D721Med (cell line): ENCODE data around the gene SMC2.

ENCODE experiments used
- DNase-seq: peaks from one replicate; pipeline ENCODE4 v3.0.0; 2011; ENCODE audit warnings: low spot score; ENCODE audit not compliant: insufficient read length
- FAIRE-seq: peaks from 2 replicates; lab custom pipeline; 2011; peaks lifted over from hg19 to GRCh38; lab: Jason Lieb, UNC
- TF ChIP-seq, protein P1 (sequence below): IDR thresholded peaks from 2 replicates; pipeline ENCODE4 v1.5.1; 2012; ENCODE audit warnings: mild to moderate bottlenecking, control low read depth; ENCODE audit not compliant: insufficient read depth; ENCODE audit errors: missing control alignments

Gene SMC2

DNA sequence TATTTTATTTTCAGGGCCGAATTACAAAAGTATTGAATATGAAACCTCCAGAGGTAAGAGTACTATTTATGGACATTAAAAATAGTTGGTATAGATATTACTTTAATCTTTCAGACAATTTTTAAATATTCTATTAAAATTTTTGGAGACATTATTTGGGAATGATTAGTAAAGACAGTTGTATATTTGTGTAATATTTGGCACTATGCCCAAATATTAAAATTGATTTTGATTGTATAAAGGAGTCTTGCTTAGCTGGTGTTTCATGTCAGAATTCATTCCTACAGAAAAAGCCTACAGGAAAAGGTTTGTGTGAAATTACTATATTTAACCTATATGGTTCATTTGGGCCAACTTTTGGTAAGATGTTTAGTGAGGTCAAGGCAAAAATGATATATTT is 5.5 kb downstream of the SMC2 start:
- FAIRE-seq, result no peak
- TF ChIP-seq, protein P1, sequence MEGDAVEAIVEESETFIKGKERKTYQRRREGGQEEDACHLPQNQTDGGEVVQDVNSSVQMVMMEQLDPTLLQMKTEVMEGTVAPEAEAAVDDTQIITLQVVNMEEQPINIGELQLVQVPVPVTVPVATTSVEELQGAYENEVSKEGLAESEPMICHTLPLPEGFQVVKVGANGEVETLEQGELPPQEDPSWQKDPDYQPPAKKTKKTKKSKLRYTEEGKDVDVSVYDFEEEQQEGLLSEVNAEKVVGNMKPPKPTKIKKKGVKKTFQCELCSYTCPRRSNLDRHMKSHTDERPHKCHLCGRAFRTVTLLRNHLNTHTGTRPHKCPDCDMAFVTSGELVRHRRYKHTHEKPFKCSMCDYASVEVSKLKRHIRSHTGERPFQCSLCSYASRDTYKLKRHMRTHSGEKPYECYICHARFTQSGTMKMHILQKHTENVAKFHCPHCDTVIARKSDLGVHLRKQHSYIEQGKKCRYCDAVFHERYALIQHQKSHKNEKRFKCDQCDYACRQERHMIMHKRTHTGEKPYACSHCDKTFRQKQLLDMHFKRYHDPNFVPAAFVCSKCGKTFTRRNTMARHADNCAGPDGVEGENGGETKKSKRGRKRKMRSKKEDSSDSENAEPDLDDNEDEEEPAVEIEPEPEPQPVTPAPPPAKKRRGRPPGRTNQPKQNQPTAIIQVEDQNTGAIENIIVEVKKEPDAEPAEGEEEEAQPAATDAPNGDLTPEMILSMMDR, result no peak
- DNase-seq, result no peak

DNA sequence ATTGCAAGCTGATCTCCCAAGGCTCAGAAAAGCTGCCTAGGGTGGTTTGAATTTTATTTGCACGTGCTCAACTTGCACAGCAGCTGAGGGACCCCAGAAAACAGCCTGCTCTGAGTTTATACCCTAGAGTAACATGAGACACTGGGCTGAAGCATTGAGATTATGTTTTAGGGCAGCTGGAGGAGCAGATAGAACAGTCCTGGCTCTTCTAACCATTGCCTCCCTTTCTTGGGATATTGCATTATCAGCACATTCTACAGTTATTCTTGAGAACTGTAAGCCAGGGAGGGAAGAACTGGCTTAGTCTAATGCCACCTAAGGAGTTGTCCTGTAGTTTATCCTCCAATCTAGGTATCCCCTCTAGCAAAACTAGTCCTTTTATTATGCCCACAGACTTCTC is 10.3 kb downstream of the SMC2 start:
- DNase-seq (no peak), FAIRE-seq (no peak)

DNA sequence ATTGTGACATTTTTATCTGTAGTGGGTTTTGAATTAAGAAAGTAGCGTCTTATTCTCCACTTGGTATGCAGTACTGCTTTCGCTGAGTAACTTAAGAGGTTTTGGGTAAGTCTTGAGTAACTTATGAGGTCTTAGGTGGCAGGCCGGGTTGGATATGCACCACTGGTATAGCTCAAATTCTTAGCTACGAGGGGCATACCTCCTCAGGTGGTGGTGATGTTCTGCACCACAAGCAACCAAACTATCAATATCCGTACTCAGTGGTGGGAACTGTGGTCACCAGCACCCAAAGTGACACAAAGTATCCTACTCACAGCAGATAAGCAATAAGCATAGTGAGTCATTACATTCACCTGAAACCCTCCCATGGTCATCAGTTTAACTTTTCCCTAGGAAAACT is 13.7 kb downstream of the SMC2 start:
- DNase-seq (no peak), FAIRE-seq (no peak)
- TF ChIP-seq, protein P1, result no peak

More for the DNA sequence above, 10.3 kb downstream of the SMC2 start:
- TF ChIP-seq, protein P1, result no peak

DNA sequence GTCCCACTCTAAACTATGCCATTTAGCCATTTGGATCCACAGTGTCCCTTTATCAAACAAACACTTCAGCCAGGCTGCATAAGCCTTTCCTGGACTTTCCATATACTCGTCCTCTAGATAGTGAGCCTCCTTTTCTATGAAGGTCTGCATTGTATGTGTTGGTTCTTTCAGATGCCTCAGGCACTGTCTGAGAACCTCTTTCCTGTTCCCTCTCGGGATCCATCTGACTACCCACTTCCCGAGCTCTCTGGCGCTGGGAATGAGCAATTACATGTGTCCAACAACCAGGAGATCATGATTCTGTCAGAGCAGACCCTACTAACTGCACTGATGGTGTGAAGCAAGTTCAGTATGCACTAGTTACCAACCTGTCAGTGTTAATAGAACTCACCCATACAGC is 14.2 kb downstream of the SMC2 start:
- TF ChIP-seq, protein P1, result no peak
- FAIRE-seq (no peak), DNase-seq (no peak)

DNA sequence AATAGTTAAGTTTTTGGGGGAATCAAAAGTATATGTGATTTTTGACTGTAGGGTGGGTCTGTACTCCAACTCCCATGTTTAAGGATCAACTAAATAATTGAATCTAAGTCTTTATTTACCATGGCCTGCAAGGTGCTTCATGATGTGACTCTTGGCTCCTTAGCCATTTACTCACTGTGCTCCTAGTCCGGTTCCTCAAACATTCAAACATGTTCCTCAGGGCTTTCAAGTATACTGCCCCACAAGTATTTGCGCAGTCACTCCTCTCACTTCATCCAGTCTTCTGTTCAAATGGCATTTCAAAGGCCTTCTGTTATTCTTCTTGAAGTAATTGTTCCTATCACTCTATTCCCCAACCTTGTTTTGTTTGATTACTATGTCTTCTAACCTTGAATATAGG is 16.4 kb downstream of the SMC2 start:
- no peak for FAIRE-seq

DNA sequence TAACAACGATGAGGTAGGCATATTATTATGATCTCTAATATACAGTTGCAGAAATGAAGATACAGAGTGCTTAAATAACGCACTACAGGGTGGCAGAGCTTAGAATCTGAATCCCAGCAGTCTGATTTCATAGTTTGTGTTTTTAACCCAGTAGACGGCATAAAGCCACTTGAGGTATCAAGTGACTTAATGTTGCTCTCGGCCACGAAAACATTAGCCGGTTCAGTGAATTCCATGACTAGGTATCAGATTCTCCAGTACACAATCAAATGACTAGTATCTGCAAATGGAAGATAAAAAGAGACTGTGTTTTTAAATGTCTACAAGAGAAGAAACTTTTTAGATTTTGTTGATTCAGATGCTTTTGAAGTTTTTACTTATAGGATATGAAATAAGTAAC is 24.8 kb downstream of the SMC2 start:
- no peak for FAIRE-seq

More for the DNA sequence above, 16.4 kb downstream of the SMC2 start:
- no peak for DNase-seq
- TF ChIP-seq, protein P1, result no peak

DNA sequence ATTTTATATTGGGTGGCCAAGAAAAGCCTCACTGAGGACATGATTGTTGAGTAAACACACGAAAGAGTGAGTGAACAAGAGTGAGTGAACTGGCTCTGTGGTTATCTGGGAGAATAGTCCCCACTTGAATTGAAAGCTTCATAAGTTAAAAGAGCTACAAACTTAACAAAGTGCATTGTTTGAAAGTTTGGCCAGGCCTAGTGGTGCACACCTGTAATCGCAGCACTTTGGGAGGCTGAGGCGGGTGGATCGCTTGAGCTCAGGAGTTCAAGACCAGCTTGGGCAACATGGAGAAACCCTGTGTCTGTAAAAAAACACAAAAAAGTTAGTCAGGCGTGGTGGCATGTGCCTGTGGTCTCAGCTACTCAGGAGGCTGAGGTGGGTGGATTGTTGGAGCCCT is 26.9 kb downstream of the SMC2 start:
- TF ChIP-seq, protein P1, result no peak
- no peak for DNase-seq
- FAIRE-seq, result no peak

More for the DNA sequence above, 24.8 kb downstream of the SMC2 start:
- no peak for DNase-seq
- TF ChIP-seq, protein P1, result no peak
